GM21786 (cell line): ENCODE results near the gene NTNG1.

ENCODE experiments used
- ATAC-seq: cut with Tn5 transposase; IDR thresholded peaks from one replicate; pipeline ENCODE4 v1.9.1; 2021; ENCODE audit not compliant: unreplicated experiment

NTNG1 gene

DNA sequence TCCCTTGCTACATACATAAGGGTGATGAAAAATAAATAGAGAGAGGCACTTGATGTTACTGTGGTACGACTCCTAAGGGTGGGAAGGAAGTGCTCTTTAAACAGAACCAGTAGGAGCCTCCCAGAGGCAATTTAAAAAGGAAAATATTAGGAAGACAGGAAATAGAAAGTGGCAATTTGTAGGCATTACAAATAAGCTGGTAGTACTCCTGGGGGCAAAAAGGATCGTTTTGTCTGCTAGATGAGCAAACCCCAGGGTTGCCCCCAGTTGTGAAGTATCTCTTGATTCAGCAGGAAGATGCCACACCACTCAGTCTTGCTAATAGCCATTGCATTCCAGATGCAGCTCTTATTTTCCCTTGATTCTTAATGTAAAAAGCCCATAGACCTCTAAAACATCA lies 303.0 kb downstream of the NTNG1 start:
- no peak for ATAC-seq

DNA sequence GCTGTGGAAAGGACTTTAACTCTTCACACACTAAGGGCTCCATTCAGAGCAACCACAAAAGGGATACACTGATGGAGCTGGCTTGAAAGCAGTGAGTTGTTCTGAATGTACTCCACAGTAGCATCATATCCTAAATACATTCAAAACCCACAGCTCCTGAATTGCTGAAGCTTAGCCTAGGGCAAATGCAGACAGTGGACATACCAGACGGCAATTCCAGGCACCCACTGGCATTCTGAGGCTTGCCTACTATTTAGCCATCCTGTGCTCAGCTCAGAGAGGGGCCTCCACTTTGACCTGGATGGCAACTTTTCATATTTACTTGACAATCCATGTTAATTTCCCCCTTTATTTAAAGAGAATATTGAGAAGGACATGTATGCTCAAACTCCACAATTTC lies 303.5 kb downstream of the NTNG1 start:
- ATAC-seq, result no peak

GRCh38 chr1:107449326-107449725 lies 308.5 kb downstream of the NTNG1 start:
- ATAC-seq, result no peak

DNA sequence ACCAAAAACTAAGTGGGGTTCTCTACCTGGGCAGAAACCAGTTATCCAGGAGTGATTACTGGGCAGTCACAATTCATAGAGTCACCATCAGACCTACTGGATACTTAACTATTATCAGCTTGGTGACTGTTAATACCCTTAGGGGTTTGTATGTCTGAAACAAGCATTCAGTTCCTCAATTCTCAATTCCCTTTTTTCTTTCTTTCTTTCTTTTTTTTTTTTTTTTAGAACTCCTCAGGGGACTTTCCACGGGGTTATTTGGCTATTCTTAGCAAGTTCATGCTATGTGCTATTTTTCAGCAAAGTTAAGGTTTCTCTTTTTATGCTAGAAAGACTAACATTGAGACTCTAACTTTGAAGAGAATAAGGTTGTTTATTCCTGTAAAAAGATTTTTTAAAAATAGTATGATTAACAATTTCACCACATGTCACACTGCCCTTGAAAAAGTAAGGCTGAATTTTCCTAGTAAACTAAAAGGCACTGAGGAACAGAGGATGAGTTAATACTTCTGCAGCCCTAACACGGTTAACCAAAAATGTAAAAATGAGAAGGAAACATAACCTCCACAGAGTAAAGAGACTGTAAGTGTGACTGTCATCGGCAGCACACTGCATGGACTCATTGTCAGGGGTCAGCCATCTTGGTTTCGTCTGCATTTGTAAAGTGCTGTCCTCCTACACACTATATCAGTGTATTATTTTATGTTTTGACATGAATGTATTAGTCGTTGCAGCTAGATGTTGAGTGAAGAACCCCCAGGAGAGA lies 310.2 kb downstream of the NTNG1 start:
- ATAC-seq, result peak; percentile 77

GRCh38 chr1:107451715-107452114 lies 310.9 kb downstream of the NTNG1 start:
- ATAC-seq, result peak; percentile 55

GRCh38 chr1:107454791-107455190 lies 314.0 kb downstream of the NTNG1 start:
- ATAC-seq, result no peak

- ATAC-seq, result no peak
These were observed 317.1 kb downstream of the NTNG1 start for GRCh38 chr1:107457989-107458388.

- ATAC-seq, result peak; percentile 66
These were observed 318.5 kb downstream of the NTNG1 start for GRCh38 chr1:107459204-107459904.

- peak; percentile 83 for ATAC-seq
These were observed 319.2 kb downstream of the NTNG1 start for GRCh38 chr1:107460035-107460434.

DNA sequence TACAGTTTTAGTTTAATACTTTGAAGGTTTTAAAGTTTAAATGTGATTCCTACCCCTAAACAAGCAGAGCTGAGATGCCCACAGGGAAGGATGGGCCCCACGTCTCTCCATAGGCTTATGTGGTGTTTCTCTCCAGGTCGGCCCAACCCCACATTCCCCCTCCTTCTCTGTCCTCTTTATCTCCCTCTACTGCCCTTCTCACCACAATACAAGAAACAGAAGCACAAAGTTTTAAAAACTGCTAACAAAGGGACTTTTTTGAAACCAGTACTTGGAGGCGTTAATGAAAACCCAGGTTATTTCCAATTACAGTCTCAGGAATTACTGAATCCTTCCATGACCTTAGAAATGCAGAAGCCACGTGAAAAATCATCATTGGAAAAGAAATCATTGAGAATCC lies 324.0 kb downstream of the NTNG1 start:
- no peak for ATAC-seq

DNA sequence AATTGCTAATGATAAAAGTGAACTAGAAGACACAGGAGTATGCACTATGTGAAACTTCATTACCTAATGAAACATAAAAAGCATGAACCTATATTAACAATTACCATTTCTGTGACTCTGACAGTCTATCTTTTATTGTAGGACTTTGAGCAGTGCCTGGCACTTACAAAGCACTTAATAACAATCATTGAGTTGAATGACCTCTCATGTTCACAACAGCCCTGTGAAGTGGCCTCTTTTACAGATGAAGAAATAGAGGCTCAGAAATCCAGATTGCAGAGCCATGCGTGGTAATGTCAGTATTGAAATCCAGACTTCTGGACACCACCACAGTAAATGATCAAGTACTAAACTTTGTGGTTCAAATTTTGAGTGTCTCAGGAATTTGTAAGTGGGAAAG lies 326.4 kb downstream of the NTNG1 start:
- no peak for ATAC-seq

DNA sequence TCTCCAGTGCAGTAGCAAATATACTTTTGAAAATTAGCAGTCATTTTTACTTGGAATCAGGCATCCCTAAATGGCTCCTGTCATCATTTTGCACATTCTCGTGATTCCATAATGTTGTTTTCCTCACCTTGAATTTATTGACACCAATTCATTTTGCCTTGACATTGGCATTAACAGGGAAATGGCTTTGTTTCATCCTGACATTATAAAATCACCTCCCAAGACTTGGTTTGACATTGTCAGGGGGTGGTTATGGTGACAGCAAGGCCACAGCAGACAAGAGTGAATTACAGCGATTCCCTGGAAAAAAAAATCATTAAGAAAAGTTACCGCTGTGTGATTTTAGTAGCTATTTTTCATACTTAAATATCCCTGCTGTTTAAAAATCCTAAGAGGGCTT lies 327.0 kb downstream of the NTNG1 start:
- no peak for ATAC-seq

GRCh38 chr1:107473065-107473464 lies 332.2 kb downstream of the NTNG1 start:
- ATAC-seq, result peak; percentile 38

- peak; percentile 76 for ATAC-seq
These were observed 334.2 kb downstream of the NTNG1 start for GRCh38 chr1:107474877-107475612.

- no peak for ATAC-seq
These were observed 336.4 kb downstream of the NTNG1 start for GRCh38 chr1:107477233-107477632.

GRCh38 chr1:107479865-107480350 lies 339.1 kb downstream of the NTNG1 start:
- ATAC-seq, result no peak

DNA sequence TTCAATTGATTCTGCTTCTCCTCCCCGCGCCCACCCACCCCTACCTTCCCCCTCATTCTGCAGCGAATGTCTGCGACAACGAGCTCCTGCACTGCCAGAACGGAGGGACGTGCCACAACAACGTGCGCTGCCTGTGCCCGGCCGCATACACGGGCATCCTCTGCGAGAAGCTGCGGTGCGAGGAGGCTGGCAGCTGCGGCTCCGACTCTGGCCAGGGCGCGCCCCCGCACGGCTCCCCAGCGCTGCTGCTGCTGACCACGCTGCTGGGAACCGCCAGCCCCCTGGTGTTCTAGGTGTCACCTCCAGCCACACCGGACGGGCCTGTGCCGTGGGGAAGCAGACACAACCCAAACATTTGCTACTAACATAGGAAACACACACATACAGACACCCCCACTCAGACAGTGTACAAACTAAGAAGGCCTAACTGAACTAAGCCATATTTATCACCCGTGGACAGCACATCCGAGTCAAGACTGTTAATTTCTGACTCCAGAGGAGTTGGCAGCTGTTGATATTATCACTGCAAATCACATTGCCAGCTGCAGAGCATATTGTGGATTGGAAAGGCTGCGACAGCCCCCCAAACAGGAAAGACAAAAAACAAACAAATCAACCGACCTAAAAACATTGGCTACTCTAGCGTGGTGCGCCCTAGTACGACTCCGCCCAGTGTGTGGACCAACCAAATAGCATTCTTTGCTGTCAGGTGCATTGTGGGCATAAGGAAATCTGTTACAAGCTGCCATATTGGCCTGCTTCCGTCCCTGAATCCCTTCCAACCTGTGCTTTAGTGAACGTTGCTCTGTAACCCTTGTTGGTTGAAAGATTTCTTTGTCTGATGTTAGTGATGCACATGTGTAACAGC lies 339.9 kb downstream of the NTNG1 start:
- peak; percentile 77 for ATAC-seq

- ATAC-seq, result no peak
These were observed 341.0 kb downstream of the NTNG1 start for GRCh38 chr1:107481756-107482384.

DNA sequence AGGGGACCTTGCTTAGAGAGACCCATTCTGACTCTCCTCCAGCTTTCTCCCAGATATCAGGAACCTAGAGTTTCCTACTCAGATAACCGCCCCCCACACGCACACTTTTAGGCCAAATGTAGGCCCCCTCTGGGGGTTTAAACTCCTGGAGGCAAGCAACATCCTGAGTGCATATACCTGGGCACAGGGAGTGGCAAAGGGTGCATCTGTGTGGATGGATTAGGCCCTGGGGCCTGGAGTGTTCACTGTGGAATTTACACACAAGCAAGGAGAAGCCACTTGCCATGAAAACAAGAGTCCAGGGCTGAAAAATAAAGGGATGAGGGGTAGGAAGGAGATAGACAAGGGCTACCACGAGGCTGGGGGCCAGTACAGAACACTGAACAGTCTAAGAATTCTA lies 343.1 kb downstream of the NTNG1 start:
- no peak for ATAC-seq

GRCh38 chr1:107486349-107486748 lies 345.5 kb downstream of the NTNG1 start:
- no peak for ATAC-seq
